K562 (cell line): Measurements from ENCODE around the gene RAB14. TPM values are rescaled to one million over a fixed set of nuclear protein-coding genes. Genes with fewer than 3 reads are reported as not detected.

Experiments used
- GABPB2 ChIP-seq: fragments of 250-450 bp; sonication (Bioruptor Pico); conservative IDR thresholded peaks from 2 replicates; pipeline ENCODE4 v1.5.1; 2021; ENCODE audit warnings: mild to moderate bottlenecking
- HNRNPH1 ChIP-seq: fragments of 200-400 bp; formaldehyde crosslinking; optimal IDR thresholded peaks from 2 replicates; pipeline ENCODE3; 2017; ENCODE audit warnings: low read depth, mild to moderate bottlenecking, low read length, moderate library complexity
- KAT2B ChIP-seq: IDR thresholded peaks from one replicate; pipeline ENCODE4 v1.6.1; 2012; ENCODE audit warnings: low read depth, mild to moderate bottlenecking, control low read depth, inconsistent platforms, low read length, moderate library complexity
- NR4A1 ChIP-seq, 2 experiments: fragments of 250-450 bp in 1 of 2; fragments of 450-650 bp in 1 of 2; sonication (Bioruptor Pico) in 1 of 2; IDR thresholded peaks; 2 replicates each; pipeline versions ENCODE4 v1.4.0 to v1.6.1; 2016 to 2020; ENCODE audit warnings: mild to moderate bottlenecking in 2 of 2, missing compliant biosample characterization in 1 of 2, missing genetic modification characterization in 1 of 2, moderate library complexity in 1 of 2
- PATZ1 ChIP-seq: fragments of 250-450 bp; sonication (Bioruptor Pico); IDR thresholded peaks from 2 replicates; pipeline ENCODE4 v1.5.0; 2020; ENCODE audit warnings: mild to moderate bottlenecking, borderline replicate concordance
- RBM22 ChIP-seq: fragments of 200-400 bp; formaldehyde crosslinking; IDR thresholded peaks from 2 replicates; pipeline ENCODE4 v1.6.1; 2018; ENCODE audit warnings: low read length, low read depth; ENCODE audit not compliant: poor library complexity, severe bottlenecking
- SFPQ ChIP-seq: fragments of 200-400 bp; formaldehyde crosslinking; IDR thresholded peaks from 2 replicates; pipeline ENCODE4 v1.6.1; 2017; ENCODE audit warnings: mild to moderate bottlenecking, low read depth, low read length, moderate library complexity
- WHSC1 ChIP-seq: IDR thresholded peaks from one replicate; pipeline ENCODE4 v1.6.1; 2012; ENCODE audit warnings: low read length, control low read depth, inconsistent platforms
- ZBTB40 ChIP-seq, 2 experiments: fragments of 450-650 bp in 1 of 2; sonication (generic) in 1 of 2; formaldehyde crosslinking in 1 of 2; IDR thresholded peaks; 2 replicates each; pipeline versions ENCODE4 v1.7.1 to v1.9.0; 2016 to 2022; ENCODE audit warnings: inconsistent platforms in 1 of 2, mild to moderate bottlenecking in 1 of 2, missing genetic modification reagents in 1 of 2
- ZNF316 ChIP-seq: fragments of 450-650 bp; IDR thresholded peaks from 2 replicates; pipeline ENCODE4 v1.6.1; 2016
- polyA plus RNA-seq, 8 experiments: library from polyadenylated mRNA; depleted of rRNA in 4 of 8; stranded (reverse) in 5 of 8; unstranded in 3 of 8; fragments of >200 nt; fragmentation: Nextera tagmentation in 2 of 8; fragmentation: Illumina TruSeq in 1 of 8; extraction: Ambion mirVana in 2 of 8; extraction: Trizol in 1 of 8; gene quantifications; 2 replicates each; pipeline versions ENCODE4 v1.2.1 to v1.2.3, GENCODE V29; 2011 to 2014; ENCODE audit warnings: inconsistent platforms in 1 of 8, missing spikeins in 1 of 8
- total RNA-seq, 7 experiments: library from RNA; depleted of rRNA in 6 of 7; stranded (reverse); fragments of >200 nt in 6 of 7; fragmentation: Illumina TruSeq in 2 of 7; extraction: Trizol in 2 of 7; gene quantifications; 2 replicates each; pipeline versions ENCODE4 v1.2.1 to v1.2.3, GENCODE V29; 2011 to 2021; ENCODE audit warnings: low replicate concordance in 1 of 7

The RAB14 gene
- total and polyA plus RNA-seq, 9 of the 15 experiments (the other 6 are each of a cell fraction or from before 2014, with no cell fraction given): 10.3 to 41.8 (median 20.9) TPM

GRCh38 chr9:121233906-121234831 lies 32.5 kb upstream of the RAB14 start (continued):
- TF ChIP-seq RBM22 (no peak), GABPB2 (CRISPR knock-in tag) (0 out of 2 replicates have a peak, but pooled peaks have one; percentile 40), SFPQ (no peak), KAT2B (no peak), PATZ1 (CRISPR knock-in tag) (no peak), ZNF316 (peak; percentile 82), HNRNPH1 (no peak), NR4A1 (CRISPR knock-in tag; IDR thresholded peaks at IDR 0.05) (no peak; the same call in 1 of the 2 replicates), NR4A1 (tag; IDR thresholded peaks at IDR 0.05) (peak; percentile 64), ZBTB40 (IDR thresholded peaks at IDR 0.05) (peak; percentile 70), ZBTB40 (CRISPR knock-in tag; IDR thresholded peaks at IDR 0.05) (no peak), WHSC1 (no peak)
